ENCODE data around the gene TLE1. TPM values are rescaled to one million over a fixed set of nuclear protein-coding genes. Genes with fewer than 3 reads are reported as not detected.
"Not testable (repeated sequence)": the region's sequence is repeated elsewhere in the genome, so short reads cannot be mapped to it uniquely, and the experiment has no call there.

TLE1 gene
- total RNA-seq, 1 experiment from 2014 or later = 49.0 TPM

DNA sequence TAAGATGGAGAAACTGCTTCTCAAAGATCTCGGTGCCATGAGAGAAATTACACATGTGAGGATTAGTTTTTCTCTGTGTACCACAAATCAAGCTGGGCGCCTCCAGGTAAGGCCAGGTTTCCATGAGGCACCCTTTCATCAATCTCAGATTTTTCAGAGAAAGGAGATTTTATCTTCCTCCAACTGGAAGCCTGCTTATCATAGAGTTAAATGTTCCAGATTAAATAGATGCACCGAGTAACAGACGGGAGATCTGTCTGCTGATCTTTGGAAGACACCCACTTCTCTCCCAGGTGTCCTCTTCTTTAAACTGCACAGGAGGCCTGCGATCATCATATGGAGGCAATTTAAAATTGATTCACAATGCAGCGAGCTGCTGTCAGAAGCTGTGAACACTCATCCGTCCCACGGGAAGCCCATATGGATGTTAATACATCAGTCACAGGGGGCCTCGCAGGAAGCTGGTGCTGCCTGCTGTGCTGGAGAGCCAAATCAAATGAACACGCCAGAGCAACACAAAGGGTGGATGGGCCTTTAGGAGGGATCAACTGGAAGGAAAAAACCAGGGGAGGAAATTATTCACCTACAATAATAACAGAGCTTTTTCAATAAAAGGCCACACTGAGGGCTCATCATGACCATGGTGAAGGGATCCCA is 93.3 kb downstream of the TLE1 start:
- Histone ChIP-seq H3K9me3 (ENCODE audit: low read length) (no peaks in the 10 kb centered on the region), H3K4me1 (ENCODE audit: insufficient read depth, low read length) (peaks cover 9% of the 10 kb centered on the region), H3K79me2 (ENCODE audit: low read length) (peaks cover 7% of the 10 kb centered on the region; the same call in 1 of the 2 replicates), H3K4me2 (ENCODE audit: low read length) (no peak overlapping the region), H3K27ac (ENCODE audit: low read length) (no peak overlapping the region), H3K27me3 (ENCODE audit: low read length) (no peaks in the 10 kb centered on the region), H3K36me3 (ENCODE audit: low read depth, low read length) (peaks cover 19% of the 10 kb centered on the region), H3F3A (ENCODE audit: low read length, unreplicated experiment) (no peaks in the 10 kb centered on the region), H3K9ac (ENCODE audit: low read length) (no peak overlapping the region), H2AFZ (ENCODE audit: low read length) (no peak overlapping the region), H3K4me3 (ENCODE audit: low read length) (no peak overlapping the region), H3K9me2 (replicated peaks; ENCODE audit: low read length) (no peaks in the 10 kb centered on the region), H4K20me1 (ENCODE audit: low read length) (no peaks in the 10 kb centered on the region)
- intact Hi-C loops (cut with micrococcal nuclease) = no loop called here
- TF ChIP-seq, protein P1, sequence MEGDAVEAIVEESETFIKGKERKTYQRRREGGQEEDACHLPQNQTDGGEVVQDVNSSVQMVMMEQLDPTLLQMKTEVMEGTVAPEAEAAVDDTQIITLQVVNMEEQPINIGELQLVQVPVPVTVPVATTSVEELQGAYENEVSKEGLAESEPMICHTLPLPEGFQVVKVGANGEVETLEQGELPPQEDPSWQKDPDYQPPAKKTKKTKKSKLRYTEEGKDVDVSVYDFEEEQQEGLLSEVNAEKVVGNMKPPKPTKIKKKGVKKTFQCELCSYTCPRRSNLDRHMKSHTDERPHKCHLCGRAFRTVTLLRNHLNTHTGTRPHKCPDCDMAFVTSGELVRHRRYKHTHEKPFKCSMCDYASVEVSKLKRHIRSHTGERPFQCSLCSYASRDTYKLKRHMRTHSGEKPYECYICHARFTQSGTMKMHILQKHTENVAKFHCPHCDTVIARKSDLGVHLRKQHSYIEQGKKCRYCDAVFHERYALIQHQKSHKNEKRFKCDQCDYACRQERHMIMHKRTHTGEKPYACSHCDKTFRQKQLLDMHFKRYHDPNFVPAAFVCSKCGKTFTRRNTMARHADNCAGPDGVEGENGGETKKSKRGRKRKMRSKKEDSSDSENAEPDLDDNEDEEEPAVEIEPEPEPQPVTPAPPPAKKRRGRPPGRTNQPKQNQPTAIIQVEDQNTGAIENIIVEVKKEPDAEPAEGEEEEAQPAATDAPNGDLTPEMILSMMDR (conservative IDR thresholded peaks at IDR 0.05; ENCODE audit: low read depth, low read length) = no peak
- no peak for TF ChIP-seq EZH2 (IDR thresholded peaks at IDR 0.05; ENCODE audit: low read length, unreplicated experiment)
- no peak for TF ChIP-seq EZH2phosphoT487 (IDR thresholded peaks at IDR 0.05; ENCODE audit: borderline replicate concordance, low read length)
- POLR2A ChIA-PET (ENCODE audit: unreplicated experiment) = no interaction called here
- no peak for DNase-seq
- no peak for ATAC-seq
- CTCF ChIA-PET = no interaction called here
- no TSS peak for BruUV-seq (replicated peaks)

DNA sequence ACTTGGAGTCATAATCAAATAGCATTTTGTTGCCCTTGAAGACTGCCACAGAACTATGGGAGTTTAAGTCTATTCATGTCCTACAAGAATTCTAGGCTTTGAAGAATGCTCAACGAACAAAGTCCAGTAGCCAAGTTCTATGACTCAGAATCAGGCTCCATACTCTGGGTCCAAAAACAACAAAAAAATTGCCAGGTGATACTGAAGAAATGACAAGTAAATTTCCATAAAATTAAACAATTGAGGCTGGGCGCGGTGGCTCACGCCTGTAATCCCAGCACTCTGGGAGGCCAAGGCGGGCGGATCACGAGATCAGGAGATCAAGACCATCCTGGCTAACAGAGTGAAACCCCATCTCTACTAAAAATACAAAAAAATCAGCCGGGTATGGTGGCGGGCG is 94.1 kb downstream of the TLE1 start:
- H3K79me2 ChIP-seq (ENCODE audit: low read length); H3K4me2 ChIP-seq (ENCODE audit: low read length); H4K20me1 ChIP-seq (ENCODE audit: low read length); DNase-seq; H3K9ac ChIP-seq (ENCODE audit: low read length); H3F3A ChIP-seq (ENCODE audit: low read length, unreplicated experiment); H3K27ac ChIP-seq (ENCODE audit: low read length); BruUV-seq (replicated peaks); H3K9me3 ChIP-seq (ENCODE audit: low read length); CTCF ChIA-PET; H3K4me3 ChIP-seq (ENCODE audit: low read length); POLR2A ChIA-PET (ENCODE audit: unreplicated experiment); H3K27me3 ChIP-seq (ENCODE audit: low read length); H2AFZ ChIP-seq (ENCODE audit: low read length); H3K4me1 ChIP-seq (ENCODE audit: insufficient read depth, low read length); H3K9me2 ChIP-seq (replicated peaks; ENCODE audit: low read length); ATAC-seq; intact Hi-C loops (cut with micrococcal nuclease): not testable (repeated sequence)
- peaks cover 12% of the 10 kb centered on the region for H3K36me3 ChIP-seq (ENCODE audit: low read depth, low read length)

DNA sequence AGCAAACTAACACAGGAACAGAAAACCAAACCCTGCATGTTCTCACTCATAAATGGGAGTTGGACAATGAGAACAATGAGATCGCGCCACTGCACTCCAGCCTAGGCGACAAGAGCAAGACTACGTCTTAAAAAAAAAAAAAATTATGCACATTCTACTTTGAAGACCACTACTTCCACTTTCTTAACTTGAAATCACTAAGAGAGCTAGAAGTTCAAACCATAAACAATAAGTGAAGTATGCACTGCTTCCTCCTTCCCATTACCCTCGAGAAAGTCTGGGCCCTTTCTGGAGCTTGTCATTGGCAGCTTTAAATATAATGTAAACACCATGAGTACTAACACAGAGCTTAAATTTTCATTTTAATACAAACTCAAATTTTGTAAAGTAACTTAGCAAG is 94.9 kb downstream of the TLE1 start:
- no peak for ATAC-seq
- Histone ChIP-seq H4K20me1 (ENCODE audit: low read length) (no peaks in the 10 kb centered on the region), H3K9ac (ENCODE audit: low read length) (no peak overlapping the region), H2AFZ (ENCODE audit: low read length) (no peak overlapping the region), H3K36me3 (ENCODE audit: low read depth, low read length) (peaks cover 12% of the 10 kb centered on the region), H3K9me3 (ENCODE audit: low read length) (no peaks in the 10 kb centered on the region), H3K4me2 (ENCODE audit: low read length) (no peak overlapping the region), H3K79me2 (ENCODE audit: low read length) (no peaks in the 10 kb centered on the region), H3F3A (ENCODE audit: low read length, unreplicated experiment) (no peaks in the 10 kb centered on the region), H3K27me3 (ENCODE audit: low read length) (no peaks in the 10 kb centered on the region), H3K4me1 (ENCODE audit: insufficient read depth, low read length) (no peaks in the 10 kb centered on the region), H3K27ac (ENCODE audit: low read length) (no peak overlapping the region), H3K4me3 (ENCODE audit: low read length) (no peak overlapping the region), H3K9me2 (replicated peaks; ENCODE audit: low read length) (no peaks in the 10 kb centered on the region)
- ChIA-PET CTCF (no interaction called here), POLR2A (ENCODE audit: unreplicated experiment) (no interaction called here)
- intact Hi-C loops (cut with micrococcal nuclease) = no loop called here
- no peak for DNase-seq
- TF ChIP-seq, protein P1 (conservative IDR thresholded peaks at IDR 0.05; ENCODE audit: low read depth, low read length) = no peak
- no peak for TF ChIP-seq EZH2phosphoT487 (IDR thresholded peaks at IDR 0.05; ENCODE audit: borderline replicate concordance, low read length)
- no TSS peak for BruUV-seq (replicated peaks)

Measured in PC-3 (cell line).